Caco-2 (cell line): Measurements from ENCODE around the gene GPC6. TPM values are rescaled to one million over a fixed set of nuclear protein-coding genes. Genes with fewer than 3 reads are reported as not detected.

ENCODE experiments used
- BruUV-seq: library from RNA; stranded (reverse); fragments of 400-500 nt; replicated peaks from 2 replicates; lab custom pipeline; 2021; lab: Mats Ljungman, UMichigan
- CTCF ChIA-PET: fragments of 300-600 bp; sonication (Branson Sonifier 250); formaldehyde crosslinking; loops from one replicate; lab custom pipeline; 2022; ENCODE audit warnings: antibody characterized with exemption; lab: Charles Lee
- POLR2A ChIA-PET: fragments of 300-600 bp; sonication (Branson Sonifier 250); formaldehyde crosslinking; loops from one replicate; lab custom pipeline; 2022; ENCODE audit warnings: antibody characterized with exemption; lab: Charles Lee
- DNase-seq, 2 experiments: peaks; one replicate each; pipeline versions ENCODE4 v3.0.0 to v3.0.0-alpha.2; 2020 to 2022
- H3K27me3 ChIP-seq: replicated peaks from 2 replicates; pipeline ENCODE4 v1.6.0; 2011; ENCODE audit warnings: low read length; ENCODE audit not compliant: control insufficient read depth, insufficient read depth
- H3K36me3 ChIP-seq: 2 replicates; pipeline ENCODE4 v1.5.1; 2011; ENCODE audit warnings: low read length; ENCODE audit not compliant: control insufficient read depth, insufficient read depth
- H3K4me1 ChIP-seq: fragments of 250-450 bp; sonication (Bioruptor Pico); 2 replicates; pipeline ENCODE4 v1.5.1; 2020; ENCODE audit warnings: mild to moderate bottlenecking
- H3K4me3 ChIP-seq: 2 replicates; pipeline ENCODE4 v1.5.1; 2011; ENCODE audit warnings: low read depth, mild to moderate bottlenecking, control low read depth, low read length
- H3K9me3 ChIP-seq: fragments of 250-450 bp; sonication (Bioruptor Pico); 2 replicates; pipeline ENCODE4 v1.5.1; 2020; ENCODE audit warnings: mild to moderate bottlenecking, moderate library complexity
- H3K27ac Mint-ChIP-seq: one replicate; pipeline ENCODE4 v1.8.0; 2022; ENCODE audit warnings: mixed read lengths; ENCODE audit not compliant: unreplicated experiment
- H3K27me3 Mint-ChIP-seq: one replicate; pipeline ENCODE4 v1.8.0; 2022; ENCODE audit warnings: mixed read lengths; ENCODE audit not compliant: insufficient read depth, unreplicated experiment
- H3K36me3 Mint-ChIP-seq: one replicate; pipeline ENCODE4 v1.8.0; 2022; ENCODE audit warnings: mild to moderate bottlenecking, mixed read lengths; ENCODE audit not compliant: insufficient read depth, unreplicated experiment
- H3K4me1 Mint-ChIP-seq: one replicate; pipeline ENCODE4 v1.8.0; 2022; ENCODE audit warnings: low read depth, mixed read lengths; ENCODE audit not compliant: unreplicated experiment
- H3K4me3 Mint-ChIP-seq: one replicate; pipeline ENCODE4 v1.8.0; 2022; ENCODE audit warnings: mild to moderate bottlenecking, moderate library complexity, mixed read lengths; ENCODE audit not compliant: unreplicated experiment
- H3K9me3 Mint-ChIP-seq: one replicate; pipeline ENCODE4 v1.8.0; 2022; ENCODE audit warnings: mixed read lengths; ENCODE audit not compliant: unreplicated experiment
- CTCF ChIP-seq, 2 experiments: fragments of 200-600 bp in 1 of 2; IDR thresholded peaks; 1 replicate in 1 of 2; 2 replicates in 1 of 2; pipeline versions ENCODE4 v1.5.1 to v1.8.0; 2011 to 2022; ENCODE audit warnings: antibody characterized with exemption in 1 of 2, control low read depth in 1 of 2, inconsistent platforms in 1 of 2, low read depth in 1 of 2, low read length in 1 of 2, mild to moderate bottlenecking in 1 of 2, moderate library complexity in 1 of 2; ENCODE audit not compliant: insufficient read depth in 1 of 2, severe bottlenecking in 1 of 2, unreplicated experiment in 1 of 2
- intact Hi-C: fragments of 100-400 bp; cut with micrococcal nuclease; formaldehyde crosslinking; loops from one replicate; pipeline ENCODE4 v1.10.0; 2022; ENCODE audit not compliant: unreplicated experiment
- total RNA-seq: library from RNA; stranded (reverse); gene quantifications from 2 replicates; pipeline ENCODE4 v1.2.3, GENCODE V29; 2022

Gene GPC6
- total RNA-seq, 1 experiment from 2014 or later: 0.16 TPM

- POLR2A ChIA-PET: no interaction called here
- Mint-ChIP-seq H3K27ac (no peak overlapping the region), H3K36me3 (no peaks in the 10 kb centered on the region), H3K27me3 (peaks cover 4% of the 10 kb centered on the region), H3K4me3 (no peak overlapping the region), H3K9me3 (no peaks in the 10 kb centered on the region), H3K4me1 (peaks cover 6% of the 10 kb centered on the region)
- intact Hi-C loops: no loop called here
- Histone ChIP-seq H3K4me1 (no peaks in the 10 kb centered on the region), H3K4me3 (no peak overlapping the region), H3K36me3 (no peaks in the 10 kb centered on the region), H3K9me3 (no peaks in the 10 kb centered on the region), H3K27me3 (no peaks in the 10 kb centered on the region)
- CTCF ChIA-PET: no interaction called here
- DNase-seq: no peak
- no TSS peak for BruUV-seq
- TF ChIP-seq CTCF (IDR thresholded peaks at IDR 0.05; ENCODE audit: insufficient read depth in 1 of 2, low read depth in 1 of 2, low read length in 1 of 2, severe bottlenecking in 1 of 2, unreplicated experiment in 1 of 2): no peak
These were observed 499.8 kb downstream of the GPC6 start for GRCh38 chr13:93726173-93726957.

GRCh38 chr13:93727211-93728141, 500.9 kb downstream of the GPC6 start:
- Mint-ChIP-seq H3K27ac (no peak overlapping the region), H3K4me3 (no peak overlapping the region), H3K9me3 (no peaks in the 10 kb centered on the region), H3K36me3 (no peaks in the 10 kb centered on the region), H3K4me1 (peaks cover 6% of the 10 kb centered on the region), H3K27me3 (peaks cover 4% of the 10 kb centered on the region)
- intact Hi-C loops: no loop called here
- no TSS peak for BruUV-seq
- Histone ChIP-seq H3K4me3 (no peak overlapping the region), H3K36me3 (no peaks in the 10 kb centered on the region), H3K4me1 (no peaks in the 10 kb centered on the region), H3K9me3 (no peaks in the 10 kb centered on the region), H3K27me3 (no peaks in the 10 kb centered on the region)
- CTCF ChIA-PET: no interaction called here
- no peak for DNase-seq
- POLR2A ChIA-PET: no interaction called here
- no peak for TF ChIP-seq CTCF (IDR thresholded peaks at IDR 0.05; ENCODE audit: insufficient read depth in 1 of 2, low read depth in 1 of 2, low read length in 1 of 2, severe bottlenecking in 1 of 2, unreplicated experiment in 1 of 2)

GRCh38 chr13:93729383-93729782, 502.8 kb downstream of the GPC6 start:
- CTCF ChIA-PET: no interaction called here
- no peak for DNase-seq
- no peaks in the 10 kb centered on the region for H3K9me3 ChIP-seq
- POLR2A ChIA-PET: no interaction called here
- Mint-ChIP-seq H3K4me1 (peaks cover 6% of the 10 kb centered on the region), H3K4me3 (no peak overlapping the region), H3K27me3 (peaks cover 4% of the 10 kb centered on the region), H3K27ac (no peak overlapping the region), H3K9me3 (no peaks in the 10 kb centered on the region), H3K36me3 (no peaks in the 10 kb centered on the region)
- no TSS peak for BruUV-seq
- H3K4me1 ChIP-seq: no peaks in the 10 kb centered on the region
- no peaks in the 10 kb centered on the region for H3K36me3 ChIP-seq
- H3K27me3 ChIP-seq: no peaks in the 10 kb centered on the region
- intact Hi-C loops: no loop called here
- no peak overlapping the region for H3K4me3 ChIP-seq
- TF ChIP-seq CTCF (IDR thresholded peaks at IDR 0.05; ENCODE audit: insufficient read depth in 1 of 2, low read depth in 1 of 2, low read length in 1 of 2, severe bottlenecking in 1 of 2, unreplicated experiment in 1 of 2): no peak
